HepG2 (cell line): ENCODE measurements around the gene MTA3. TPM values are rescaled to one million over a fixed set of nuclear protein-coding genes. Genes with fewer than 3 reads are reported as not detected.

Experiments used
- ATAC-seq: fragments of 200-7000 bp; cut with Tn5 transposase; 3 replicates; pipeline ENCODE4 v1.9.1; 2020; ENCODE audit warnings: mild to moderate bottlenecking, moderate library complexity
- BruUV-seq: library from RNA; stranded (reverse); fragments of 400-500 nt; replicated peaks from 2 replicates; lab custom pipeline; 2021; lab: Mats Ljungman, UMichigan
- CTCF ChIA-PET: fragments of 300-600 bp; formaldehyde crosslinking; extraction: SDS; loops from one replicate; lab custom pipeline; 2021; ENCODE audit warnings: low total read pairs, inconsistent platforms, low intra/inter-chr PET ratio; lab: Yijun Ruan, JAX
- POLR2A ChIA-PET: fragments of 350-600 bp; sonication (Branson Sonifier 250); formaldehyde crosslinking; loops from one replicate; lab custom pipeline; 2020; ENCODE audit warnings: antibody characterized with exemption, inconsistent platforms; lab: Yijun Ruan, JAX
- DNase-seq: peaks from one replicate; pipeline ENCODE4 v3.0.0-alpha.2; 2015; ENCODE audit warnings: low spot score
- FAIRE-seq: peaks from 3 replicates; lab custom pipeline; 2011; peaks lifted over from hg19 to GRCh38; lab: Jason Lieb, UNC
- H2AFZ ChIP-seq: one replicate; pipeline ENCODE4 v1.6.1; 2011; ENCODE audit warnings: low read length, inconsistent platforms
- H3K27ac ChIP-seq: fragments of 300-600 bp; 3 replicates; pipeline ENCODE4 v1.8.0; 2011; ENCODE audit warnings: mixed run types, mild to moderate bottlenecking, mixed read lengths, low read length, inconsistent platforms; ENCODE audit not compliant: insufficient read depth; ENCODE audit errors: extremely low read length
- H3K27me3 ChIP-seq, 2 experiments: fragments of 200-600 bp in 1 of 2; 2 replicates in 1 of 2; 3 replicates in 1 of 2; pipeline versions ENCODE4 v1.6.0 to v1.8.0; 2011; ENCODE audit warnings: low read length in 2 of 2, mild to moderate bottlenecking in 2 of 2, moderate library complexity in 2 of 2, inconsistent platforms in 1 of 2; ENCODE audit not compliant: insufficient read depth in 2 of 2, control insufficient read depth in 1 of 2
- H3K36me3 ChIP-seq, 2 experiments: fragments of 200-600 bp in 1 of 2; replicated peaks in 1 of 2; 2 replicates in 1 of 2; 3 replicates in 1 of 2; pipeline versions ENCODE4 v1.5.1 to v1.8.0; 2011; ENCODE audit warnings: low read length in 2 of 2, inconsistent platforms in 1 of 2; ENCODE audit not compliant: insufficient read depth in 2 of 2, control insufficient read depth in 1 of 2
- H3K4me1 ChIP-seq: 2 replicates; pipeline ENCODE4 v1.5.1; 2012; ENCODE audit warnings: low read length, inconsistent platforms; ENCODE audit not compliant: insufficient read depth
- H3K4me2 ChIP-seq: 2 replicates; pipeline ENCODE4 v1.6.0; 2011; ENCODE audit warnings: low read depth, low read length, inconsistent platforms
- H3K4me3 ChIP-seq, 3 experiments: fragments of 200-600 bp in 1 of 3; sonication (generic), shearing (Covaris generic) in 1 of 3; replicated peaks in 1 of 3; 2 replicates each; pipeline ENCODE4 v1.5.1; 2011 to 2016; ENCODE audit warnings: low read length in 3 of 3, inconsistent platforms in 2 of 3, low read depth in 2 of 3, mild to moderate bottlenecking in 2 of 3, control low read depth in 1 of 3, mixed read lengths in 1 of 3; ENCODE audit not compliant: insufficient read depth in 1 of 3
- H3K79me2 ChIP-seq: one replicate; pipeline ENCODE4 v1.6.1; 2011; ENCODE audit warnings: low read length, inconsistent platforms; ENCODE audit not compliant: insufficient read depth
- H3K9ac ChIP-seq: 2 replicates; pipeline ENCODE4 v1.6.0; 2011; ENCODE audit warnings: mild to moderate bottlenecking, low read depth, low read length, inconsistent platforms; ENCODE audit not compliant: insufficient read depth
- H3K9me3 ChIP-seq: 2 replicates; pipeline ENCODE4 v1.5.1; 2012; ENCODE audit warnings: mild to moderate bottlenecking, low read length
- H4K20me1 ChIP-seq: 2 replicates; pipeline ENCODE4 v1.6.0; 2011; ENCODE audit warnings: inconsistent platforms, mild to moderate bottlenecking, low read length, moderate library complexity; ENCODE audit not compliant: insufficient read depth
- ARID5B ChIP-seq: IDR thresholded peaks from 2 replicates; pipeline ENCODE4 v1.4.0; 2020; ENCODE audit warnings: mild to moderate bottlenecking, missing genetic modification reagents
- CEBPG ChIP-seq: IDR thresholded peaks from 2 replicates; pipeline ENCODE4 v1.6.1; 2016
- CEBPZ ChIP-seq: IDR thresholded peaks from 2 replicates; pipeline ENCODE4 v1.6.1; 2012; ENCODE audit warnings: low read length, improper control_type of control experiment
- DBP ChIP-seq: sonication (generic); formaldehyde crosslinking; IDR thresholded peaks from 2 replicates; pipeline ENCODE4 v1.4.0; 2020; ENCODE audit warnings: missing genetic modification reagents; ENCODE audit errors: not compliant biosample characterization
- KDM1A ChIP-seq: IDR thresholded peaks from 2 replicates; pipeline ENCODE4 v1.6.1; 2016; ENCODE audit warnings: missing compliant biosample characterization
- PATZ1 ChIP-seq: sonication (generic); formaldehyde crosslinking; IDR thresholded peaks from 2 replicates; pipeline ENCODE4 v1.4.0; 2020; ENCODE audit warnings: missing genetic modification reagents
- THYN1 ChIP-seq: sonication (generic); formaldehyde crosslinking; IDR thresholded peaks from 2 replicates; pipeline ENCODE4 v1.8.1; 2023; ENCODE audit warnings: low read depth, mild to moderate bottlenecking, moderate library complexity, missing genetic modification reagents, borderline replicate concordance
- ZSCAN5A ChIP-seq: sonication (generic); formaldehyde crosslinking; IDR thresholded peaks from 2 replicates; pipeline ENCODE4 v1.8.0; 2022; ENCODE audit warnings: mild to moderate bottlenecking, missing genetic modification reagents, borderline replicate concordance
- WGBS: methylation state at CpG from one replicate; pipeline ENCODE4 v1.1.6; 2017; ENCODE audit warnings: low lambda C conversion rate; 5-methylcytosine and 5-hydroxymethylcytosine counted together
- in situ Hi-C: cut with HindIII; loops from 2 replicates; pipeline ENCODE4 v1.10.0; 2017; ENCODE audit warnings: low pct_unique_long_range_greater_than_20kb; ENCODE audit not compliant: extremely low pct_ligation_motif_present
- intact Hi-C: fragments of 100-400 bp; cut with micrococcal nuclease; formaldehyde crosslinking; loops from one replicate; pipeline ENCODE4 v1.10.0; 2022; ENCODE audit not compliant: unreplicated experiment
- polyA plus RNA-seq, 8 experiments: library from polyadenylated mRNA; depleted of rRNA in 3 of 8; stranded (reverse) in 7 of 8; unstranded in 1 of 8; fragments of >200 nt; fragmentation: Illumina TruSeq in 4 of 8; extraction: Trizol in 4 of 8; gene quantifications; 2 replicates each; pipeline versions ENCODE4 v1.2.1 to v1.2.3, GENCODE V29; 2011 to 2016; ENCODE audit warnings: low read depth in 4 of 8, missing spikeins in 1 of 8, mixed read lengths in 1 of 8; ENCODE audit not compliant: insufficient read depth in 1 of 8
- total RNA-seq, 5 experiments: library from RNA; depleted of rRNA; stranded (reverse); fragments of >200 nt; fragmentation: Illumina TruSeq; extraction: Trizol; gene quantifications; 2 replicates each; pipeline ENCODE4 v1.2.3, GENCODE V29; 2016; ENCODE audit warnings: low read depth in 1 of 5

MTA3 gene
- total and polyA plus RNA-seq, 2 of the 13 experiments (the other 11 are each of a cell fraction or from before 2014, with no cell fraction given), result 48.8 to 77.8 TPM

- TF ChIP-seq PATZ1 (CRISPR knock-in tag), result no peak
- no peak for TF ChIP-seq CEBPZ
- no peak for TF ChIP-seq DBP (CRISPR knock-in tag)
Observed at GRCh38 chr2:42755191-42755880, 186.9 kb downstream of the MTA3 start (continued).

- ChIA-PET POLR2A (interaction anchor here (1.0 kb wide), 1 partner anchor 36 kb away, joined by 3 read pairs; the partner anchor contains the start of gene HAAO), CTCF (no interaction called here)
- DNase-seq (no peak), ATAC-seq (peak; percentile 8), FAIRE-seq (no peak)
- intact Hi-C loops (no loop called here), in situ Hi-C loops (no loop called here)
- Histone ChIP-seq H3K4me3 (no peak overlapping the region), H3K36me3 (no peaks in the 10 kb centered on the region; a peak in 1 of 5 replicates), H3K27me3 (no peaks in the 10 kb centered on the region), H3K4me1 (peaks cover 16% of the 10 kb centered on the region), H2AFZ (no peak overlapping the region), H3K27ac (no peak overlapping the region), H4K20me1 (no peaks in the 10 kb centered on the region), H3K4me2 (no peak overlapping the region), H3K9ac (no peak overlapping the region), H3K9me3 (no peaks in the 10 kb centered on the region), H3K79me2 (no peaks in the 10 kb centered on the region)
- TF ChIP-seq ARID5B (CRISPR knock-in tag), result no peak
- TF ChIP-seq THYN1 (CRISPR knock-in tag), result no peak
- no peak for TF ChIP-seq KDM1A
- no peak for TF ChIP-seq CEBPG (CRISPR knock-in tag)
- no peak for TF ChIP-seq ZSCAN5A (CRISPR knock-in tag)
- BruUV-seq, result no TSS peak
- 65% methylated on average over 8 of the region's 10 CpGs for WGBS
Observed at GRCh38 chr2:42756150-42756775, 187.8 kb downstream of the MTA3 start.
